ENCODE data around the gene STXBP2. TPM values are rescaled to one million over a fixed set of nuclear protein-coding genes. Genes with fewer than 3 reads are reported as not detected.

The STXBP2 gene
- total RNA-seq, 1 experiment from 2014 or later: 102 TPM

DNA sequence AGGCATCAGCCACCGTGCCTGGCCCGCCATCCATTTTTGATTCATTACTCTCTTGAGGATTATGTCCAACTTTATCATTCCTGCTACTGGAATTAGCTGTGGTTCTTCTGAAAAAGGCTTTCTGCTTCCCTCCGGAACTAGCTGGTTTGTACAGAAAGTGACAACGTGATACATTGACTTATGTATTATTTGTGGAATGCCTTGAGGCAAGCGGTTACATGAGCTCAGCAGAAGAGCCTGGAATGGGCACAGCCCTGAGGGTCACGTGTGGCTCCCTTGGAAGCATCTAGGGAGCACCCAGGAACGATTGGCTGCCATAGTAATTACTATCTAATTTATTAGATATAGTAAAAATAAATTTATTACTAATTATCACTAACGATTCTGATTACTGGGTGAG is 17.5 kb downstream of the STXBP2 start:
- DNase-seq (ENCODE audit: low read depth, low spot score) (no peak), ATAC-seq (no peak)
- Histone ChIP-seq H3K9me3 (ENCODE audit: control insufficient read depth, insufficient read depth, low read depth, low read length) (no peaks in the 10 kb centered on the region), H3K4me3 (ENCODE audit: low read depth in 2 of 2, low read length in 2 of 2) (no peak overlapping the region), H3K36me3 (ENCODE audit: control insufficient read depth, insufficient read depth, low read length) (no peaks in the 10 kb centered on the region), H3K27me3 (ENCODE audit: control insufficient read depth, insufficient read depth, low read length) (no peaks in the 10 kb centered on the region), H3K4me1 (ENCODE audit: control insufficient read depth, insufficient read depth, low read length) (no peaks in the 10 kb centered on the region), H3K27ac (ENCODE audit: low read length) (no peak overlapping the region)
- CTCF ChIA-PET: no interaction called here
- intact Hi-C loops (cut with micrococcal nuclease; ENCODE audit: unreplicated experiment) (no loop called here), in situ Hi-C loops (cut with HindIII; ENCODE audit: low pct_unique_long_range_greater_than_20kb, low sequenced_read_pairs) (no loop called here)
- POLR2A ChIA-PET: no interaction called here
- BruUV-seq (replicated peaks): no TSS peak
- TF ChIP-seq POLR2AphosphoS5 (IDR thresholded peaks at IDR 0.05; ENCODE audit: low read depth, low read length) (no peak), SIN3A (IDR thresholded peaks at IDR 0.05; ENCODE audit: borderline replicate concordance, insufficient read depth, low read depth, low read length) (no peak), TCF7L2 (IDR thresholded peaks at IDR 0.05; ENCODE audit: low read depth, low read length) (no peak)
- TF ChIP-seq, protein P1, sequence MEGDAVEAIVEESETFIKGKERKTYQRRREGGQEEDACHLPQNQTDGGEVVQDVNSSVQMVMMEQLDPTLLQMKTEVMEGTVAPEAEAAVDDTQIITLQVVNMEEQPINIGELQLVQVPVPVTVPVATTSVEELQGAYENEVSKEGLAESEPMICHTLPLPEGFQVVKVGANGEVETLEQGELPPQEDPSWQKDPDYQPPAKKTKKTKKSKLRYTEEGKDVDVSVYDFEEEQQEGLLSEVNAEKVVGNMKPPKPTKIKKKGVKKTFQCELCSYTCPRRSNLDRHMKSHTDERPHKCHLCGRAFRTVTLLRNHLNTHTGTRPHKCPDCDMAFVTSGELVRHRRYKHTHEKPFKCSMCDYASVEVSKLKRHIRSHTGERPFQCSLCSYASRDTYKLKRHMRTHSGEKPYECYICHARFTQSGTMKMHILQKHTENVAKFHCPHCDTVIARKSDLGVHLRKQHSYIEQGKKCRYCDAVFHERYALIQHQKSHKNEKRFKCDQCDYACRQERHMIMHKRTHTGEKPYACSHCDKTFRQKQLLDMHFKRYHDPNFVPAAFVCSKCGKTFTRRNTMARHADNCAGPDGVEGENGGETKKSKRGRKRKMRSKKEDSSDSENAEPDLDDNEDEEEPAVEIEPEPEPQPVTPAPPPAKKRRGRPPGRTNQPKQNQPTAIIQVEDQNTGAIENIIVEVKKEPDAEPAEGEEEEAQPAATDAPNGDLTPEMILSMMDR (IDR thresholded peaks at IDR 0.05): no peak
- TF ChIP-seq, protein P2, sequence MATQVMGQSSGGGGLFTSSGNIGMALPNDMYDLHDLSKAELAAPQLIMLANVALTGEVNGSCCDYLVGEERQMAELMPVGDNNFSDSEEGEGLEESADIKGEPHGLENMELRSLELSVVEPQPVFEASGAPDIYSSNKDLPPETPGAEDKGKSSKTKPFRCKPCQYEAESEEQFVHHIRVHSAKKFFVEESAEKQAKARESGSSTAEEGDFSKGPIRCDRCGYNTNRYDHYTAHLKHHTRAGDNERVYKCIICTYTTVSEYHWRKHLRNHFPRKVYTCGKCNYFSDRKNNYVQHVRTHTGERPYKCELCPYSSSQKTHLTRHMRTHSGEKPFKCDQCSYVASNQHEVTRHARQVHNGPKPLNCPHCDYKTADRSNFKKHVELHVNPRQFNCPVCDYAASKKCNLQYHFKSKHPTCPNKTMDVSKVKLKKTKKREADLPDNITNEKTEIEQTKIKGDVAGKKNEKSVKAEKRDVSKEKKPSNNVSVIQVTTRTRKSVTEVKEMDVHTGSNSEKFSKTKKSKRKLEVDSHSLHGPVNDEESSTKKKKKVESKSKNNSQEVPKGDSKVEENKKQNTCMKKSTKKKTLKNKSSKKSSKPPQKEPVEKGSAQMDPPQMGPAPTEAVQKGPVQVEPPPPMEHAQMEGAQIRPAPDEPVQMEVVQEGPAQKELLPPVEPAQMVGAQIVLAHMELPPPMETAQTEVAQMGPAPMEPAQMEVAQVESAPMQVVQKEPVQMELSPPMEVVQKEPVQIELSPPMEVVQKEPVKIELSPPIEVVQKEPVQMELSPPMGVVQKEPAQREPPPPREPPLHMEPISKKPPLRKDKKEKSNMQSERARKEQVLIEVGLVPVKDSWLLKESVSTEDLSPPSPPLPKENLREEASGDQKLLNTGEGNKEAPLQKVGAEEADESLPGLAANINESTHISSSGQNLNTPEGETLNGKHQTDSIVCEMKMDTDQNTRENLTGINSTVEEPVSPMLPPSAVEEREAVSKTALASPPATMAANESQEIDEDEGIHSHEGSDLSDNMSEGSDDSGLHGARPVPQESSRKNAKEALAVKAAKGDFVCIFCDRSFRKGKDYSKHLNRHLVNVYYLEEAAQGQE (IDR thresholded peaks at IDR 0.05; ENCODE audit: insufficient read depth in 1 of 2, low read depth in 2 of 2, low read length in 1 of 2): no peak

DNA sequence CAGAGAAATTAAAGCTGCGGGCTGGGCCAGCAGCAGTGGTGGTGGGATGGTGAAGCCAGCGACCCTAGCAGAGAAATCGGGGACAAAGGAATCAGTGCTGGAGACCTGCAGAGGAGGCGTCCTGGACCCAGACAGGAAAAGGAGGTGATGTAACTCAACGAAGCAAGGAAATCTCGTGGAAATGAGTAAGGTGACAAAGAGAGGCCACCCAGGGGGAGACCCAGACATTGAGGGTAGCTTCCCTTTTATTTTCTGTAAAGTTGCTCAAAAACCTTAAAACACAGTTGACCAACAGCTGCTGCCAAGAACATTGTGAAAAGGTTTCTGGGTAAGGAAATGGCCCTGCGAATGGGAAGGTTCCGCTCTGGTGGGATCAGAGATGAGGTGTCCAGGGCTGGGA is 18.7 kb downstream of the STXBP2 start:
- POLR2A ChIA-PET: no interaction called here
- intact Hi-C loops (cut with micrococcal nuclease; ENCODE audit: unreplicated experiment): no loop called here

More for the DNA sequence above, 18.7 kb downstream of the STXBP2 start:
- no peaks in the 10 kb centered on the region for H3K27me3 ChIP-seq (ENCODE audit: control insufficient read depth, insufficient read depth, low read length)
- no peak overlapping the region for H3K4me3 ChIP-seq (ENCODE audit: low read depth in 2 of 2, low read length in 2 of 2)
- no peak overlapping the region for H3K27ac ChIP-seq (ENCODE audit: low read length)
- no peak for ATAC-seq
- in situ Hi-C loops (cut with HindIII; ENCODE audit: low pct_unique_long_range_greater_than_20kb, low sequenced_read_pairs): no loop called here
- DNase-seq (ENCODE audit: low read depth, low spot score): no peak
- no peaks in the 10 kb centered on the region for H3K9me3 ChIP-seq (ENCODE audit: control insufficient read depth, insufficient read depth, low read depth, low read length)
- H3K4me1 ChIP-seq (ENCODE audit: control insufficient read depth, insufficient read depth, low read length): no peaks in the 10 kb centered on the region
- CTCF ChIA-PET: no interaction called here
- TF ChIP-seq TCF7L2 (IDR thresholded peaks at IDR 0.05; ENCODE audit: low read depth, low read length) (no peak), POLR2AphosphoS5 (IDR thresholded peaks at IDR 0.05; ENCODE audit: low read depth, low read length) (no peak), SIN3A (IDR thresholded peaks at IDR 0.05; ENCODE audit: borderline replicate concordance, insufficient read depth, low read depth, low read length) (no peak)
- TF ChIP-seq, protein P2 (IDR thresholded peaks at IDR 0.05; ENCODE audit: insufficient read depth in 1 of 2, low read depth in 2 of 2, low read length in 1 of 2): no peak
- TF ChIP-seq, protein P1 (IDR thresholded peaks at IDR 0.05): no peak
- no TSS peak for BruUV-seq (replicated peaks)
- H3K36me3 ChIP-seq (ENCODE audit: control insufficient read depth, insufficient read depth, low read length): no peaks in the 10 kb centered on the region
